ENCODE data around the gene TRNP1.

TRNP1 gene

DNA sequence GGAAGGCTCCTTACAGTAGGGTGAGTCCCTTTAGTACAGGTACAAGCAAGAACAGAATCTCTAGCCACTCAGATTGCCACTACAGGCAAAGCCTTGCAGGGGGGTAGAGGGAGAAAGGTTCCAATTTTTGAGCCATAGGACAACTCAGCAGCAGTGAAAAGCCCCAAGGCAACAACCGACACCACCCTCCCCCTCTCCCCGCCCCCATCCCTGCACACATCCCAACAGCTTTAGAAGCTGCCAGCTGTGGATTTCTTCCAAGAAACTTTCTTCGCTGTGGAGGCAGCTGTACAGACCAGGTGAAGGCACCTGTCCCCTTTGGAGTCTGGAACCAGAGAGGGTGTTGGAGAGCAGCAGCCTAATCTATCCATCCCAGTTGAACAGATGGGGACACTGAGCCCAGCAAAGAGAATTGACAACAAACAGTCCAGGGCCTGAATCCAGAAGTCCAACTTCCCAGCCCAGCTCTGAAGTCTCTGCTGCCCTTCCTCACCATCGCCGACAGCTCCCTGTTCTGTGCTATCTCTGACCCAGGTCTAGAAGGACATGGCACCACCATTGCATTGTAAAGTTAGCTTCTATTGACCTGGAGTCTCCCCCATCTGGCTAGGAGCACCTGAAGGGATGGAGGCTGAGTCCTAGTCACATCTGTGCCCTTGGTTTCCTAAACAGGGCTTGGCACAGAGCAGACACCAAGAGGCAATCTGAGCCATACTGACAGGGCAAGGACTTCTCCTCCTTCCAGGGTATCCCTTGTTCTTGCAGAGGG is 16.9 kb downstream of the TRNP1 start:
- no peak for DNase-seq (ENCODE audit: low spot score)
- TF ChIP-seq, protein P1, sequence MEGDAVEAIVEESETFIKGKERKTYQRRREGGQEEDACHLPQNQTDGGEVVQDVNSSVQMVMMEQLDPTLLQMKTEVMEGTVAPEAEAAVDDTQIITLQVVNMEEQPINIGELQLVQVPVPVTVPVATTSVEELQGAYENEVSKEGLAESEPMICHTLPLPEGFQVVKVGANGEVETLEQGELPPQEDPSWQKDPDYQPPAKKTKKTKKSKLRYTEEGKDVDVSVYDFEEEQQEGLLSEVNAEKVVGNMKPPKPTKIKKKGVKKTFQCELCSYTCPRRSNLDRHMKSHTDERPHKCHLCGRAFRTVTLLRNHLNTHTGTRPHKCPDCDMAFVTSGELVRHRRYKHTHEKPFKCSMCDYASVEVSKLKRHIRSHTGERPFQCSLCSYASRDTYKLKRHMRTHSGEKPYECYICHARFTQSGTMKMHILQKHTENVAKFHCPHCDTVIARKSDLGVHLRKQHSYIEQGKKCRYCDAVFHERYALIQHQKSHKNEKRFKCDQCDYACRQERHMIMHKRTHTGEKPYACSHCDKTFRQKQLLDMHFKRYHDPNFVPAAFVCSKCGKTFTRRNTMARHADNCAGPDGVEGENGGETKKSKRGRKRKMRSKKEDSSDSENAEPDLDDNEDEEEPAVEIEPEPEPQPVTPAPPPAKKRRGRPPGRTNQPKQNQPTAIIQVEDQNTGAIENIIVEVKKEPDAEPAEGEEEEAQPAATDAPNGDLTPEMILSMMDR (IDR thresholded peaks at IDR 0.05; ENCODE audit: extremely low read depth, missing control alignments), result no peak

- TF ChIP-seq, protein P1 (IDR thresholded peaks at IDR 0.05; ENCODE audit: extremely low read depth, missing control alignments), result no peak
- no peak for DNase-seq (ENCODE audit: low spot score)
These were observed 17.7 kb downstream of the TRNP1 start for GRCh38 chr1:27011058-27011764.

GRCh38 chr1:27011976-27012563 is 18.6 kb downstream of the TRNP1 start:
- DNase-seq (ENCODE audit: low spot score), result no peak
- TF ChIP-seq, protein P1 (IDR thresholded peaks at IDR 0.05; ENCODE audit: extremely low read depth, missing control alignments), result no peak

DNA sequence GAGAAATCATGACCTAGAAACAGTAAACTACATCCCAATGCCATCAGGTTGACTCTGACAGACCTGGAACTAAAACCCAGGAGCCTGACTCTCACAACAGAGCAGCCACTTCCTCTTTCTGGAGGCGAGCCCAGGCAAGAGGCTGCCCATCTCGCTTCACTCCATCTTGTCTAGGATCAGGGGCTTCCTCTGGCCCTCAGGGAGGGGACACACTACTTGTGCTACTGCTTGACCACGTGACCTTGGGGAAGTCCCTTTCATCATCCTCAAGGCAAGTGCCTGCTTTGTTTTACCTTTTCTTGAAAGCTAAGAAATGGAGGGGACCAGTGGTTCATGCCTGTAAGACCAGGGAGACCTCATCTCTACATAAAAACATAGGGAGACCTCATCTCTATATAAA is 21.8 kb downstream of the TRNP1 start:
- TF ChIP-seq, protein P1 (IDR thresholded peaks at IDR 0.05; ENCODE audit: extremely low read depth, missing control alignments), result no peak
- DNase-seq (ENCODE audit: low spot score), result no peak

GRCh38 chr1:27016376-27016775 is 22.9 kb downstream of the TRNP1 start:
- no peak for DNase-seq (ENCODE audit: low spot score)
- TF ChIP-seq, protein P1 (IDR thresholded peaks at IDR 0.05; ENCODE audit: extremely low read depth, missing control alignments), result no peak

DNA sequence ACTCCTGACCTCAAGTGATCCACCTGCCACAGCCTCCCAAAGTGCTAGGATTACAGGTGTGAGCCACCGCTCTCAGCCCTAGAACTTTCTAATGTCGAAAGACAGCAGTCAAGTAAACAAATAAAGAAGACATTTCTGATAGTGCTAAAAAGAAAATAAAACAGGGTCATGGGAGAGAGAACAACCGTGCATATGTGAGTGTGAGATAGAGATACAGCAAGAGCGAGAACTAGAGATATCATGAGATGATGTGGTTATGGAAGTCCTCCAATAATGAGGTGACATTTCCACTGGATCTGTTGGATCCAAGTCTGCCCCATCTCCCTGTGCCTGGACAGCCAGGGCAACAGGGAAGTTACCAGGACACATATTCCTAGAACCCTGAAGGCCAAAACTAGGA is 23.7 kb downstream of the TRNP1 start:
- TF ChIP-seq, protein P1 (IDR thresholded peaks at IDR 0.05; ENCODE audit: extremely low read depth, missing control alignments), result no peak
- DNase-seq (ENCODE audit: low spot score), result no peak

GRCh38 chr1:27018316-27018715 is 24.8 kb downstream of the TRNP1 start:
- TF ChIP-seq, protein P1 (IDR thresholded peaks at IDR 0.05; ENCODE audit: extremely low read depth, missing control alignments), result no peak
- DNase-seq (ENCODE audit: low spot score), result no peak
